Liver (tissue), 9 donors: ENCODE data around the gene AIF1. TPM values are rescaled to one million over a fixed set of nuclear protein-coding genes. Genes with fewer than 3 reads are reported as not detected.
"Not testable (repeated sequence)": the region's sequence is repeated elsewhere in the genome, so short reads cannot be mapped to it uniquely, and the experiment has no call there.

Experiments used
- DNase-seq: peaks from one replicate; pipeline ENCODE4 v3.0.0-alpha.2; 2017; ENCODE audit warnings: low spot score
- H3K27ac ChIP-seq, 2 donors: one replicate each; pipeline ENCODE4 v1.7.0; 2013; ENCODE audit warnings: inconsistent platforms in 2 of 2, low read length in 2 of 2, control low read depth in 1 of 2, low read depth in 1 of 2, mild to moderate bottlenecking in 1 of 2
- H3K27me3 ChIP-seq, 4 donors: one replicate each; pipeline versions ENCODE4 v1.6.1 to v1.7.0; 2013; ENCODE audit warnings: low read length in 3 of 4, inconsistent platforms in 1 of 4, mild to moderate bottlenecking in 1 of 4, moderate library complexity in 1 of 4; ENCODE audit not compliant: control insufficient read depth in 4 of 4, insufficient read depth in 4 of 4
- H3K36me3 ChIP-seq, 4 donors: one replicate each; pipeline versions ENCODE4 v1.6.1 to v1.7.0; 2013; ENCODE audit warnings: low read length in 3 of 4, mild to moderate bottlenecking in 3 of 4, low read depth in 1 of 4, moderate library complexity in 1 of 4; ENCODE audit not compliant: control insufficient read depth in 4 of 4, insufficient read depth in 3 of 4
- H3K4me1 ChIP-seq, 4 donors: one replicate each; pipeline versions ENCODE4 v1.6.1 to v1.7.0; 2013; ENCODE audit warnings: low read length in 3 of 4, mild to moderate bottlenecking in 3 of 4, moderate library complexity in 1 of 4; ENCODE audit not compliant: control insufficient read depth in 4 of 4, insufficient read depth in 4 of 4
- H3K4me3 ChIP-seq, 3 donors: one replicate each; pipeline versions ENCODE4 v1.6.1 to v1.7.0; 2013; ENCODE audit warnings: low read length in 3 of 3, control low read depth in 1 of 3, low read depth in 1 of 3, mild to moderate bottlenecking in 1 of 3
- H3K9ac ChIP-seq, 2 donors: one replicate each; pipeline ENCODE4 v1.7.0; 2013; ENCODE audit warnings: low read length in 2 of 2, mild to moderate bottlenecking in 2 of 2, moderate library complexity in 2 of 2, control low read depth in 1 of 2, low read depth in 1 of 2
- H3K9me3 ChIP-seq, 4 donors: one replicate each; pipeline versions ENCODE4 v1.6.1 to v1.7.0; 2013; ENCODE audit warnings: low read length in 3 of 4; ENCODE audit not compliant: control insufficient read depth in 4 of 4
- ATF3 ChIP-seq: IDR thresholded peaks from 2 replicates; pipeline ENCODE4 v1.6.1; 2016; ENCODE audit warnings: antibody characterized with exemption
- CTCF ChIP-seq: fragments of 150-350 bp; IDR thresholded peaks from 2 replicates; pipeline ENCODE4 v1.5.1; 2017; ENCODE audit warnings: improper control_type of control experiment, low read depth, low read length; ENCODE audit not compliant: missing input control
- EGR1 ChIP-seq, 2 donors: IDR thresholded peaks; 2 replicates each; pipeline ENCODE4 v1.6.1; 2016 to 2018; ENCODE audit warnings: antibody characterized with exemption in 2 of 2, low read depth in 2 of 2
- FOXA1 ChIP-seq: IDR thresholded peaks from 2 replicates; pipeline ENCODE4 v1.6.1; 2016; ENCODE audit warnings: antibody characterized with exemption
- FOXA2 ChIP-seq: IDR thresholded peaks from 2 replicates; pipeline ENCODE4 v1.6.1; 2016; ENCODE audit warnings: antibody characterized with exemption
- GABPA ChIP-seq, 2 donors: IDR thresholded peaks in 1 of 2; conservative IDR thresholded peaks in 1 of 2; 2 replicates each; pipeline ENCODE4 v1.6.1; 2016; ENCODE audit warnings: antibody characterized with exemption in 2 of 2, mild to moderate bottlenecking in 1 of 2, moderate library complexity in 1 of 2
- HNF4A ChIP-seq, 2 donors: conservative IDR thresholded peaks; 2 replicates each; pipeline ENCODE4 v1.6.1; 2016; ENCODE audit warnings: antibody characterized with exemption in 2 of 2, mild to moderate bottlenecking in 2 of 2
- HNF4G ChIP-seq: IDR thresholded peaks from 2 replicates; pipeline ENCODE4 v1.6.1; 2016; ENCODE audit warnings: antibody characterized with exemption
- JUND ChIP-seq, 2 donors: IDR thresholded peaks; 2 replicates each; pipeline ENCODE4 v1.6.1; 2016; ENCODE audit warnings: antibody characterized with exemption in 2 of 2
- MAX ChIP-seq: IDR thresholded peaks from 2 replicates; pipeline ENCODE4 v1.6.1; 2016; ENCODE audit warnings: antibody characterized with exemption
- NR2F2 ChIP-seq: IDR thresholded peaks from 2 replicates; pipeline ENCODE4 v1.6.1; 2016; ENCODE audit warnings: antibody characterized with exemption
- RAD21 ChIP-seq, 2 donors: IDR thresholded peaks; 2 replicates each; pipeline ENCODE4 v1.6.1; 2016; ENCODE audit warnings: antibody characterized with exemption in 2 of 2, mild to moderate bottlenecking in 2 of 2
- REST ChIP-seq: IDR thresholded peaks from 2 replicates; pipeline ENCODE4 v1.6.1; 2016; ENCODE audit warnings: antibody characterized with exemption, mild to moderate bottlenecking
- RXRA ChIP-seq, 2 donors: IDR thresholded peaks; 2 replicates each; pipeline ENCODE4 v1.6.1; 2017 to 2018; ENCODE audit warnings: antibody characterized with exemption in 2 of 2, mild to moderate bottlenecking in 1 of 2
- SP1 ChIP-seq: IDR thresholded peaks from 2 replicates; pipeline ENCODE4 v1.6.1; 2018; ENCODE audit warnings: antibody characterized with exemption, mild to moderate bottlenecking
- TAF1 ChIP-seq: conservative IDR thresholded peaks from 2 replicates; pipeline ENCODE4 v1.6.1; 2016; ENCODE audit warnings: antibody characterized with exemption, mild to moderate bottlenecking
- YY1 ChIP-seq: IDR thresholded peaks from 2 replicates; pipeline ENCODE4 v1.6.1; 2016; ENCODE audit warnings: antibody characterized with exemption, mild to moderate bottlenecking
- ZBTB33 ChIP-seq: IDR thresholded peaks from 2 replicates; pipeline ENCODE4 v1.6.1; 2016; ENCODE audit warnings: antibody characterized with exemption
- WGBS: extraction: QIAGEN DNeasy Blood & Tissue Kit; methylation state at CpG from one replicate; pipeline ENCODE4 v1.1.7; 2013; 5-methylcytosine and 5-hydroxymethylcytosine counted together
- polyA plus RNA-seq, 2 donors: library from polyadenylated mRNA; stranded (reverse) in 1 of 2; unstranded in 1 of 2; fragments of 200-250 nt in 1 of 2; fragments of >200 nt in 1 of 2; fragmentation: Nextera tagmentation in 1 of 2; extraction: Ambion mirVana in 1 of 2; gene quantifications; one replicate each; pipeline versions ENCODE4 v1.2.1 to v1.2.3, GENCODE V29; 2013 to 2015
- total RNA-seq, 2 donors: library from RNA; depleted of rRNA; stranded (reverse); fragments of >200 nt; gene quantifications; one replicate each; pipeline ENCODE4 v1.2.3, GENCODE V29; 2014
- donor health status: healthy.
- donor health status: healthy.
- donor health status: healthy.
- donor health status: healthy.
- donor health status: healthy.

The AIF1 gene
- total and polyA plus RNA-seq, 4 donors = 12.2 to 46.8 (median 26.7) TPM

- H3K4me1 ChIP-seq = peaks cover 0 to 3% (median 0%) of the 10 kb centered on the region in 4 donors
- H3K9me3 ChIP-seq = no peaks in the 10 kb centered on the region
- no peak overlapping the region for H3K4me3 ChIP-seq
- H3K9ac ChIP-seq = no peak overlapping the region
- H3K36me3 ChIP-seq = no peaks in the 10 kb centered on the region
- no peak overlapping the region for H3K27ac ChIP-seq
- no peak for DNase-seq
- 62% methylated on average over 9 of the region's 9 CpGs for WGBS
- TF ChIP-seq ATF3 (no peak), REST (no peak), YY1 (no peak), HNF4A (conservative IDR thresholded peaks at IDR 0.05) (no peak), EGR1 (IDR thresholded peaks at IDR 0.05; ENCODE audit: low read depth in 2 of 2) (no peak), NR2F2 (no peak), FOXA2 (no peak), FOXA1 (no peak), HNF4G (no peak), ZBTB33 (no peak), RXRA (IDR thresholded peaks at IDR 0.05) (no peak), GABPA (IDR thresholded peaks at IDR 0.05 in 1 of 2, conservative IDR thresholded peaks at IDR 0.05 in 1 of 2) (no peak), CTCF (no peak), MAX (no peak), SP1 (no peak), TAF1 (no peak), RAD21 (IDR thresholded peaks at IDR 0.05) (no peak), JUND (IDR thresholded peaks at IDR 0.05) (no peak)
- H3K27me3 ChIP-seq = no peaks in the 10 kb centered on the region
Observed at GRCh38 chr6:31588871-31589650, 26.0 kb upstream of the AIF1 start.

GRCh38 chr6:31590691-31591090 lies 24.3 kb upstream of the AIF1 start:
- not testable (repeated sequence) for H3K4me3 ChIP-seq, DNase-seq, H3K9ac ChIP-seq, H3K36me3 ChIP-seq, H3K27ac ChIP-seq, H3K27me3 ChIP-seq, H3K4me1 ChIP-seq, H3K9me3 ChIP-seq
- WGBS = 90% methylated on average over 5 of the region's 5 CpGs
